ENCODE results near the gene CENPE.

Gene CENPE

DNA sequence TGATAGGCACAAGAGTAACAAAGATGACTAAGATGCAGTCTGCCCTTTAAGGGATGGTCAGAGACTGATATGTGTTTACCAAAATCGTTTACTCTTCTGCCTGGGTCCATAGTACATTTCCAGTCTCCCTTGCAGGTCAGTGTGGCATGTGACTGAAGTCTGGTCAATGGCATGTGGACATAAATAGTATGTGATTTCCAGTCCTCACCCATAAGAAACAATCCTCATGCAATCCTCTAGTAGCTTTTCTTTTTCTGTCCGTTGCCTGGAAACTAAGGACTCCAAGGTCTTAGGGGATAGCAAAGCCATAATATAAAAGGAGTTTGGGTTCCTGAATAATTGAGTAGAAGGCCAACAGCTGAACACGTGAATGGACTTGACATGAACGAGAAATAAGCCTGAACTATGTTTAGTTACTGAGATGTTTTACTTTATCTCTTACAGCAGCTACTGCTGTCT, 122.7 kb downstream of the CENPE start:
- Histone ChIP-seq H3K27me3 (replicated peaks; ENCODE audit: control insufficient read depth, insufficient read depth, low read length) (no peaks in the 10 kb centered on the region), H3K9me3 (ENCODE audit: control insufficient read depth, low read length) (no peaks in the 10 kb centered on the region), H3K9ac (ENCODE audit: low read length) (peak overlapping the region; percentile 88), H3K36me3 (ENCODE audit: control insufficient read depth, insufficient read depth, low read length, severe bottlenecking) (no peaks in the 10 kb centered on the region), H3K4me3 (ENCODE audit: low read length) (peak overlapping the region; percentile 86), H3K4me1 (ENCODE audit: control insufficient read depth, insufficient read depth, low read length) (peaks cover 30% of the 10 kb centered on the region)
- DNase-seq (ENCODE audit: low read depth) = peak; percentile 51

DNA sequence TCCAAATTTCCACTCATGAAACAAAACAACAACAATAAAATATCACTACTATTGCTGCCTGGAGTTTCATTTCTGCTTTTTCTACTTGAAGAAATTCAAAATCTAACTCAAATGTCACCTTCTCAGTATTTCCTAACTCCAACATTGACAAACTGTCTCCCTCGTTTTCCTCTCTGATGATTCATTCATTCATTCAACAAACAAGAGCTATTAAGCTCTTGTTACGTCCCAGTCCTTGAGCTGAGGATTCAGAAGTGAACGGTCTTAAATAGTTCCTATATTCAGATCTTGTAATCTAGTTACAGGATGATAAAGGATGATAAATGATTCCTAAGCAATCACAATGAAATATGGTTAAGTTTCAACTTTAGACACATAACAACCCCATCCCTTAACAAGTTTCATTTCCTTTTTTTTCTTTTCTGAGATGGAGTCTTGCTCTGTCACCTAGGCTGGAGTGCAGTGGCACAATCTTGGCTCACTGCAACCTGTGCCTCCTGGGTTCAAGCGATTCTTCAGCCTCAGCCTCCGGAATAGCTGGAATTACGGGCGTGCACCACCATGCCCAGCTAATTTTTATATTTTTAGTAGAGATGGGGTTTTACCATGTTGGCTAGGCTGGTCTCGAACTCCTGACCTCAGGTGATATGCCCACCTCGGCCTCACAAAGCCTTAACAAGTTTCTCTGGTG, 123.3 kb downstream of the CENPE start:
- Histone ChIP-seq H3K9ac (ENCODE audit: low read length) (peak overlapping the region; percentile 88), H3K4me1 (ENCODE audit: control insufficient read depth, insufficient read depth, low read length) (peaks cover 30% of the 10 kb centered on the region), H3K27me3 (replicated peaks; ENCODE audit: control insufficient read depth, insufficient read depth, low read length) (no peaks in the 10 kb centered on the region), H3K9me3 (ENCODE audit: control insufficient read depth, low read length) (no peaks in the 10 kb centered on the region), H3K4me3 (ENCODE audit: low read length) (peak overlapping the region; percentile 86), H3K36me3 (ENCODE audit: control insufficient read depth, insufficient read depth, low read length, severe bottlenecking) (no peaks in the 10 kb centered on the region)
- no peak for DNase-seq (ENCODE audit: low read depth)

DNA sequence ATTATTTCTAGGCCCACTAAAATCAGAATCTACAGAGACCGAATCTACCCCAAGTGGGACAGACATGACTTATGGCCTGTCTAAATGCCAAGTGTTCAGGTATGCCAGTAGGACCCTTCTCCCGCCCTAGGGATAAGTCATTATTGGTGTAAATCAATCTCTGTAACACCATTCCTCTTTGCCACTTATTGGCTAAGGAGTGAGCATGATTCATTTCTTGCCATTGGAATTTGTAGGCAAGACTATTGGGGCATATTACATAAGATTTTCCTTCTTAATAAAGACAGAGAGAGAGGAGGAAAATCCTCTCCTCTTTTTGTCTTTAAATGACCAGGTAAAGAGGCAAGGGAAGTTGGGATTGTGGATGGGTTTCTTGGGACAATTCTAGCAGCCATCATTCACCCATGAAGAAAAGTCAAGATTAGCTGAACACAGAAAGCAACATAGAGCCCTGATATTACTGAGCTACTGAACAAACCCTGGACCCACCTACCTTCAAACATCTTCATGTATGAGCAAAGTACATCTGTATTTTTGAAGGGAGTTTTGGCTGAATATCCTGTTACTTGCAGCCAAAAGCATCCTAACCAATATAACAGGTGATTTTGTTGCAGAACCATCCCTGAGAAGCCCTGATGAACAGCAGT, 124.2 kb downstream of the CENPE start:
- H3K4me1 ChIP-seq (ENCODE audit: control insufficient read depth, insufficient read depth, low read length) = peaks cover 30% of the 10 kb centered on the region
- no peak overlapping the region for H3K9ac ChIP-seq (ENCODE audit: low read length)
- no peak overlapping the region for H3K4me3 ChIP-seq (ENCODE audit: low read length)
- no peaks in the 10 kb centered on the region for H3K9me3 ChIP-seq (ENCODE audit: control insufficient read depth, low read length)
- H3K36me3 ChIP-seq (ENCODE audit: control insufficient read depth, insufficient read depth, low read length, severe bottlenecking) = no peaks in the 10 kb centered on the region
- H3K27me3 ChIP-seq (replicated peaks; ENCODE audit: control insufficient read depth, insufficient read depth, low read length) = no peaks in the 10 kb centered on the region
- no peak for DNase-seq (ENCODE audit: low read depth)

DNA sequence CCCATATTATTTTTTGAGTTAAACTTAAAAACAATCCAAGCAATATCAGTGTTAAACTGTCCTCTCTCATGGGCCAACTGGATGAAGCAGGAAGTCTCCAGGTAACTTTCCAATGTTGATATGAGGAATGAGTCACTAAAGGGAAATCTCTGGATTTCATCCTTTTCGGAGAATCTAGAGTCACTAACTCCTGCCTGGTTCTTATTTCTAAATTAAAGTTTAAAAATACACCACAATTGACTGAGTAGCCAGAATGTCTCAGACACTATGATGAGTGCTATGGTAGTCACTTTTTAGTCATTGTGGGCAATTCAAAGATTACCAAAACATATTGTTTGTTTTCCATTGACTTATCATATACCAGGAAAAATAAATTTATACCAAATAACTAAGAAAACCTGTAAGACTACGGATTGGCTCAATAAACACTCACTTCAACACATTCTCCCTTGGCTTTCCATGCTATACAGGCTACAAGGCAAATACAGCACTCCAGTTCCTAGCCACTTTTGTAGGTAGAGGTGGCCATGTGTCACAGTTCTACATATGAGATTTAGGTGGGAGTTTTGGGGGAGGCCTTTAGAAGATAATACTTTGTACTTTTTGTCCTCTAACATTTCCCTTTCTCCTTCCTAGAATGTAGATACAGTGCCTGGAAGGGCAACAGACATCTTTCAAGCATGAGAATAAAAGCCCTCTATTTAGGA, 130.1 kb downstream of the CENPE start:
- H3K4me1 ChIP-seq (ENCODE audit: control insufficient read depth, insufficient read depth, low read length) = peaks cover 6% of the 10 kb centered on the region
- DNase-seq (ENCODE audit: low read depth) = no peak

DNA sequence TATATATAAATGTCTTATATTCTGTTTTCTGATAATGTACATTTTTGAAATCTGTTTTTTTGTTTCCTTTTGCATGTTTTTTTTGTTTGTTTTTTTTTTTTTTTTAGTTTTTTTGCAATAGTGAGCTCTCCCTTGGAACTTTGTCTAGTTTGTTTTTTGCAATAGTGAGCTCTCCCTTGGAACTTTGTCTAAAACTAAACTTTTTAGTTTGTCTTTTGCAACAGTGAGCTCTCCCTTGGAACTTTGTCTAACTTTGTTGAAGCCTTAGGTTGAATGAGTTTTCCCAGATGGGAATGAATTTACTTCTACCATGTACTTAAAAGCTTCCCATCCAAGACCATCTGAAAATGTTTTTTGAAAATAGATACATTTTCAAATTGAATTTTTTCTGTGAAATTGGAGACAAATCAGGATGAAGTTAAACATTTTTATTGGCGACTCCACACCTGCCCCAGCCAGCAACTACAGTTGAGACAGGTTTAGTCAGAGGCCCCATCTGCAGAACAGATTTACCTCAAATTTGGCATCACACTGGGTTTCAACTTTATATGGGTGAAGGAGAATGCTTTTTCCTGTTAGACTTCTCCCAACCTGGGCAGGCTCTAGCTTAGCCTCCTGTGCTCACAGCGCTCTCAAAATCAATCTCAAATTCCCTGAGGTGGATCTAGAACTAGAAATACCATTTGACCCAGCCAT, 137.5 kb downstream of the CENPE start:
- H3K36me3 ChIP-seq (ENCODE audit: control insufficient read depth, insufficient read depth, low read length, severe bottlenecking) = peaks cover 14% of the 10 kb centered on the region
- H3K9me3 ChIP-seq (ENCODE audit: control insufficient read depth, low read length) = no peaks in the 10 kb centered on the region
- H3K9ac ChIP-seq (ENCODE audit: low read length) = no peak overlapping the region
- H3K4me3 ChIP-seq (ENCODE audit: low read length) = no peak overlapping the region
- peaks cover 6% of the 10 kb centered on the region for H3K4me1 ChIP-seq (ENCODE audit: control insufficient read depth, insufficient read depth, low read length)
- H3K27me3 ChIP-seq (replicated peaks; ENCODE audit: control insufficient read depth, insufficient read depth, low read length) = no peaks in the 10 kb centered on the region
- DNase-seq (ENCODE audit: low read depth) = no peak

More for the DNA sequence above, 130.1 kb downstream of the CENPE start:
- H3K9ac ChIP-seq (ENCODE audit: low read length) = no peak overlapping the region
- H3K36me3 ChIP-seq (ENCODE audit: control insufficient read depth, insufficient read depth, low read length, severe bottlenecking) = peaks cover 22% of the 10 kb centered on the region
- H3K27me3 ChIP-seq (replicated peaks; ENCODE audit: control insufficient read depth, insufficient read depth, low read length) = no peaks in the 10 kb centered on the region
- H3K9me3 ChIP-seq (ENCODE audit: control insufficient read depth, low read length) = no peaks in the 10 kb centered on the region
- no peak overlapping the region for H3K4me3 ChIP-seq (ENCODE audit: low read length)
